PC-3 (cell line): ENCODE data around the gene COQ3.

Experiments
- CTCF ChIP-seq: fragments of 300-600 bp; sonication (generic); conservative IDR thresholded peaks from 2 replicates; pipeline ENCODE4 v1.5.1; 2017; ENCODE audit warnings: antibody characterized with exemption, low read depth, mild to moderate bottlenecking, low read length
- EZH2 ChIP-seq: fragments of 300-600 bp; sonication (generic); IDR thresholded peaks from one replicate; pipeline ENCODE4 v1.6.1; 2017; ENCODE audit warnings: antibody characterized with exemption, mild to moderate bottlenecking, low read length; ENCODE audit not compliant: unreplicated experiment

- TF ChIP-seq CTCF (peak; percentile 42; the same call in 1 of the 2 replicates), EZH2 (no peak)
Measured at GRCh38 chr6:99349171-99350141, 44.5 kb downstream of the COQ3 start, which contains the start of gene FAXC.
